ENCODE data around the gene ANKHD1.

ANKHD1 gene

DNA sequence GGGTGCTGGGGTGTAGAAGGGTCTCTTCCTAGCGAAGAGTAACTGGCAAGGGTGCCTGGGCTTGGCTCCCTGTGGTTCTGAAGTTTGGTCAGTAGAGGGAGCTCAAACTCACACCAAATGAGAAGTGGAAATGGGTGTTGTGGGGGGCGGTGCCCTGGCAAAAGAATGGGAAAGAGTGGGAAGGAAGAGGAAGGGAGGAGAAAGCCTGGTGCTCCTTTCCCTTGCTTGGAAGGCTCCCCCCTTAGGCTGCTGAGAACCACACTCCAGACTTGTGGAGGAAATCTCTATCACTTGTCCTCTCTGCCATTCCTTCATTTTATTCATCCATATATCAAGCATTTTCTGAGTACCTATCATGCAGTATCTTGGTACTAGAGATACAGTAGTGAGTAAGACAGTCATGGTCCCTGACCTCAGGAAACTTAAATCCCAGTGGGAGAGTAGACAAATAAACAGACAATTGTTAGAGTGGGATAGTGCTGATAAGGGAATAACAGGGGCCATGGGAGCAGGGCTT is 28.6 kb upstream of the ANKHD1 start (continued):
- TF ChIP-seq ZBTB11 (tag by site-specific recombination; conservative IDR thresholded peaks at IDR 0.05; ENCODE audit: low read depth) (peak; percentile 92), ZNF610 (tag by site-specific recombination; IDR thresholded peaks at IDR 0.05; ENCODE audit: borderline replicate concordance) (peak; percentile 65; the same call in 1 of the 2 replicates), KLF16 (tag by site-specific recombination; IDR thresholded peaks at IDR 0.05) (peak; percentile 85), GLIS1 (tag by site-specific recombination; IDR thresholded peaks at IDR 0.05) (peak; percentile 78), ZFHX2 (tag by site-specific recombination; conservative IDR thresholded peaks at IDR 0.05) (peak; percentile 76), PRDM1 (tag by site-specific recombination; IDR thresholded peaks at IDR 0.05) (peak; percentile 97), ZBTB48 (tag by site-specific recombination; IDR thresholded peaks at IDR 0.05) (peak; percentile 73), SP3 (tag by site-specific recombination; IDR thresholded peaks at IDR 0.05) (peak; percentile 54; the same call in 1 of the 2 replicates), SP7 (tag by site-specific recombination; IDR thresholded peaks at IDR 0.05) (0 out of 2 replicates have a peak, but pooled peaks have one; percentile 24), IKZF3 (tag by site-specific recombination; IDR thresholded peaks at IDR 0.05) (peak; percentile 85)
- TF ChIP-seq, protein P1, sequence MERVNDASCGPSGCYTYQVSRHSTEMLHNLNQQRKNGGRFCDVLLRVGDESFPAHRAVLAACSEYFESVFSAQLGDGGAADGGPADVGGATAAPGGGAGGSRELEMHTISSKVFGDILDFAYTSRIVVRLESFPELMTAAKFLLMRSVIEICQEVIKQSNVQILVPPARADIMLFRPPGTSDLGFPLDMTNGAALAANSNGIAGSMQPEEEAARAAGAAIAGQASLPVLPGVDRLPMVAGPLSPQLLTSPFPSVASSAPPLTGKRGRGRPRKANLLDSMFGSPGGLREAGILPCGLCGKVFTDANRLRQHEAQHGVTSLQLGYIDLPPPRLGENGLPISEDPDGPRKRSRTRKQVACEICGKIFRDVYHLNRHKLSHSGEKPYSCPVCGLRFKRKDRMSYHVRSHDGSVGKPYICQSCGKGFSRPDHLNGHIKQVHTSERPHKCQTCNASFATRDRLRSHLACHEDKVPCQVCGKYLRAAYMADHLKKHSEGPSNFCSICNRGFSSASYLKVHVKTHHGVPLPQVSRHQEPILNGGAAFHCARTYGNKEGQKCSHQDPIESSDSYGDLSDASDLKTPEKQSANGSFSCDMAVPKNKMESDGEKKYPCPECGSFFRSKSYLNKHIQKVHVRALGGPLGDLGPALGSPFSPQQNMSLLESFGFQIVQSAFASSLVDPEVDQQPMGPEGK (tag by site-specific recombination; IDR thresholded peaks at IDR 0.05), result peak; percentile 84

GRCh38 chr5:140381351-140381750 is 20.3 kb upstream of the ANKHD1 start:
- CTCF ChIA-PET, result interaction anchor here (1.0 to 1.6 kb wide), 2 partner anchors 9 to 29 kb away, joined by 3 to 11 read pairs; no protein-coding TSS in a partner anchor
- TF ChIP-seq ZNF121 (tag by site-specific recombination; IDR thresholded peaks at IDR 0.05), result 0 out of 2 replicates have a peak, but pooled peaks have one; percentile 35
- TF ChIP-seq ZNF514 (tag by site-specific recombination; IDR thresholded peaks at IDR 0.05), result no peak
- Histone ChIP-seq H3K36me3 (ENCODE audit: control insufficient read depth in 2 of 2, insufficient read depth in 1 of 2, low read length in 2 of 2) (no peaks in the 10 kb centered on the region), H3K27ac (ENCODE audit: extremely low read depth, low read depth, low read length) (no peak overlapping the region), H3K4me1 (ENCODE audit: control insufficient read depth, insufficient read depth, low read length) (no peaks in the 10 kb centered on the region), H3K9me3 (ENCODE audit: control insufficient read depth, insufficient read depth, low read depth, low read length) (no peaks in the 10 kb centered on the region), H3K4me3 (ENCODE audit: low read depth, low read length) (no peak overlapping the region)
- POLR2A ChIA-PET, result no interaction called here

DNA sequence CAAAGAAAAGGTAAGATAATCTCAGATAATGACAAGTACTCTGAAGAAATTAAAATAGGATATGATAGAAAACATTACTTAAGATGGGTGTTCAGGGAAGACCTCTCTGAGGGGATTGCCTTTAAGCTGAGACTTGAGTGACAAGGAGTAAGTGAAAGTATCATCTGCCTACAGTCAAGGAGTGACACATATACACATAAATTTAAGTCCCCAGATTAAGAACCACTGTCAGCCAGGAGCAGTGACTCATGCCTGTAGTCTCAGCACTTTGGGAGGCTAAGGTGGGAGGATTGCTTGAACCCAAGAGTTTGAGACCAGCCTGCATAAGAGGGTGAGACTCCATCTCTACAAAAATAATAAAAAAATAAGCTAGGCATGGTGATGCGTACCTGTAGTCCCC is 19.7 kb upstream of the ANKHD1 start:
- POLR2A ChIA-PET, result no interaction called here
- Histone ChIP-seq H3K27ac (ENCODE audit: extremely low read depth, low read depth, low read length) (no peak overlapping the region), H3K9me3 (ENCODE audit: control insufficient read depth, insufficient read depth, low read depth, low read length) (no peaks in the 10 kb centered on the region), H3K36me3 (ENCODE audit: control insufficient read depth in 2 of 2, insufficient read depth in 1 of 2, low read length in 2 of 2) (no peaks in the 10 kb centered on the region), H3K4me3 (ENCODE audit: low read depth, low read length) (no peak overlapping the region), H3K4me1 (ENCODE audit: control insufficient read depth, insufficient read depth, low read length) (no peaks in the 10 kb centered on the region)
- TF ChIP-seq ZNF146 (tag by site-specific recombination; IDR thresholded peaks at IDR 0.05), result no peak
- TF ChIP-seq GLI4 (tag by site-specific recombination; IDR thresholded peaks at IDR 0.05), result no peak
- CTCF ChIA-PET, result interaction anchor here (1.0 to 1.6 kb wide), 3 partner anchors 9 to 30 kb away, joined by 3 to 11 read pairs (median 3); no protein-coding TSS in a partner anchor

DNA sequence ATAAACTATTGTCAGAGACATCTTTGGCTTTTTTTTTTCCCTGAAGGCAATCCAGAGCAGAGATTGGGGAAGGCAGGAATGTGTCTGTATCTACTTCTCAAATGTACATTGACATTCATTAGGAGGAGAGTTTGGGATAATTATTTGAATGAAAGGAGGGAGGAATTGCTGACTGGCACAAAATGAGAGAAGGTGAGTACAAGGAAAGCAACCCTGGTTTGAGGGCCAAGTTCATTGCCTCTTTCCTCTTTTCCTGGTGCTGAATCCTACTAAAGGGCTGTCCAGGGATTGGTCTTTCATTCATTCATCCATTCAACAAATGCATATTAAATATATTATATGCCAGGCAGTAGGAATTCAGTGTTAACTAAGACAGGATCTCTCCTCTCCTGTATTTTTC is 18.8 kb upstream of the ANKHD1 start:
- ChIA-PET CTCF (interaction anchor here (1.2 kb wide), 1 partner anchor 17 kb away, joined by 3 read pairs; no protein-coding TSS in a partner anchor), POLR2A (no interaction called here)

More for the DNA sequence above, 18.8 kb upstream of the ANKHD1 start:
- no peak for TF ChIP-seq ZFP41 (tag by site-specific recombination; IDR thresholded peaks at IDR 0.05; ENCODE audit: borderline replicate concordance)
- no peak for TF ChIP-seq ZNF585B (tag by site-specific recombination; IDR thresholded peaks at IDR 0.05)
- Histone ChIP-seq H3K4me1 (ENCODE audit: control insufficient read depth, insufficient read depth, low read length) (no peaks in the 10 kb centered on the region), H3K9me3 (ENCODE audit: control insufficient read depth, insufficient read depth, low read depth, low read length) (no peaks in the 10 kb centered on the region), H3K36me3 (ENCODE audit: control insufficient read depth in 2 of 2, insufficient read depth in 1 of 2, low read length in 2 of 2) (no peaks in the 10 kb centered on the region), H3K27ac (ENCODE audit: extremely low read depth, low read depth, low read length) (no peak overlapping the region), H3K4me3 (ENCODE audit: low read depth, low read length) (no peak overlapping the region)

All from HEK293 (cell line).